Mucosa of descending colon (tissue), 3 donors: Measurements from ENCODE around the gene PRDM16. TPM values are rescaled to one million over a fixed set of nuclear protein-coding genes. Genes with fewer than 3 reads are reported as not detected.

ENCODE experiments used
- ATAC-seq: fragments of 200-7000 bp; cut with Tn5 transposase; one replicate; pipeline ENCODE4 v1.9.1; 2020; ENCODE audit warnings: mild to moderate bottlenecking, moderate library complexity
- DNase-seq, 3 donors: peaks; one replicate each; pipeline ENCODE4 v3.0.0-alpha.2; 2020
- H3K36me3 ChIP-seq: fragments of 200-600 bp; one replicate; pipeline ENCODE4 v1.8.0; 2021; ENCODE audit warnings: low read depth, mild to moderate bottlenecking
- H3K4me1 ChIP-seq: fragments of 200-600 bp; one replicate; pipeline ENCODE4 v1.8.0; 2021; ENCODE audit warnings: low read depth, mild to moderate bottlenecking
- H3K4me3 ChIP-seq: fragments of 200-600 bp; one replicate; pipeline ENCODE4 v1.8.0; 2021; ENCODE audit warnings: mild to moderate bottlenecking
- H3K9me3 ChIP-seq: fragments of 200-600 bp; one replicate; pipeline ENCODE4 v1.8.0; 2021; ENCODE audit warnings: mild to moderate bottlenecking
- intact Hi-C, 2 donors: fragments of 100-400 bp; cut with DNase I in 1 of 2; cut with micrococcal nuclease in 1 of 2; formaldehyde crosslinking; loops; one replicate each; pipeline versions ENCODE4 v1.11.0 to v1.11.1; 2022; cut with DNase I, micrococcal nuclease
- total RNA-seq, 3 donors: library from RNA; stranded (reverse); fragmentation: NEBNext Ultra II Directional in 2 of 3; extraction: Animal tissue kit (Norgen Biotek cat#: 25700) in 2 of 3; gene quantifications; one replicate each; pipeline versions ENCODE4 v1.2.1 to v1.2.4, GENCODE V29; 2021 to 2023
- TF ChIP-seq, protein P1 (sequence below): fragments of 200-600 bp; IDR thresholded peaks from one replicate; pipeline ENCODE4 v1.8.0; 2022; ENCODE audit warnings: antibody characterized with exemption, mild to moderate bottlenecking
- donor health status: DM: no; HTN: no; CAD: no; lungs with moderate emphysema.
- donor health status: DM: no; HTN: no; CAD: no.
- donor health status: DM: no; HTN: yes; CAD: no.

Gene PRDM16
- total RNA-seq, 3 donors from 2014 or later: 1.6 to 2.5 (median 2.4) TPM

DNA sequence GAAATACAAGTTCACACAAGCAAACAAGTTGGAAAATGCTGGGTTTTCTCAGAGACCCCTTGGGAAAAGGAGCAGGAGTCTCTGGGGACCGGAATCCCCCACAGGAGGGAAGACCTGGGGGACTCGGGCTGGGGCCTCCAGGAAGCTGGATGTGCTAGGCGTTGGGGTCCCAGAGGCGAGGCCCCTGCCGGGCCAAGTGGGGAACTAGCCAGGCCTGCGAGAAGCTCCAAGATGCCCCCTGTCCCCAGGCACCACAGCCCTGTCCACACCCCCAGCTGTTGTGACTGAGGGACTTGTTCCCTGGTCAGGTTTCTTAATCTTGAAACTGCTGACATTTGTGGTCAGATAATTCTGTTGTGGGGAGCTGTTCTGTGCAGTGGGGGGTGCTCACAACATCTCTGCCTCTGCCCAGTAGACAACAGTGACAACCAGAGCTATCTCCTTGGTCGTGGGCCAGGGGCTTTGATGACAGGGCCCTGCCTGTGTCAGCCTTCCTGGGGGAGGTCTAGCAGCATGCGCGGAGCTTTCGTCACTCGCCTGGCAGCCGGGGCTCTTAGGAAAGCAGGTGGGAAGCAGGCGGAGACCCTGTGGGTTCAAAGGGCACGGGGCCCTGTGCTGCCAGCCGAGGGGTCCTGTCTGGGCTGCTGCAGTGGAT lies 259.1 kb downstream of the PRDM16 start:
- TF ChIP-seq, protein P1, sequence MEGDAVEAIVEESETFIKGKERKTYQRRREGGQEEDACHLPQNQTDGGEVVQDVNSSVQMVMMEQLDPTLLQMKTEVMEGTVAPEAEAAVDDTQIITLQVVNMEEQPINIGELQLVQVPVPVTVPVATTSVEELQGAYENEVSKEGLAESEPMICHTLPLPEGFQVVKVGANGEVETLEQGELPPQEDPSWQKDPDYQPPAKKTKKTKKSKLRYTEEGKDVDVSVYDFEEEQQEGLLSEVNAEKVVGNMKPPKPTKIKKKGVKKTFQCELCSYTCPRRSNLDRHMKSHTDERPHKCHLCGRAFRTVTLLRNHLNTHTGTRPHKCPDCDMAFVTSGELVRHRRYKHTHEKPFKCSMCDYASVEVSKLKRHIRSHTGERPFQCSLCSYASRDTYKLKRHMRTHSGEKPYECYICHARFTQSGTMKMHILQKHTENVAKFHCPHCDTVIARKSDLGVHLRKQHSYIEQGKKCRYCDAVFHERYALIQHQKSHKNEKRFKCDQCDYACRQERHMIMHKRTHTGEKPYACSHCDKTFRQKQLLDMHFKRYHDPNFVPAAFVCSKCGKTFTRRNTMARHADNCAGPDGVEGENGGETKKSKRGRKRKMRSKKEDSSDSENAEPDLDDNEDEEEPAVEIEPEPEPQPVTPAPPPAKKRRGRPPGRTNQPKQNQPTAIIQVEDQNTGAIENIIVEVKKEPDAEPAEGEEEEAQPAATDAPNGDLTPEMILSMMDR: no peak
- no peak for DNase-seq
- Histone ChIP-seq H3K4me1 (peaks cover 7% of the 10 kb centered on the region), H3K4me3 (no peak overlapping the region), H3K36me3 (no peaks in the 10 kb centered on the region), H3K9me3 (no peaks in the 10 kb centered on the region)
- ATAC-seq: no peak
- intact Hi-C loops: no loop called here

- ATAC-seq (no peak), DNase-seq (no peak)
- no peak overlapping the region for H3K4me3 ChIP-seq
- H3K4me1 ChIP-seq: no peaks in the 10 kb centered on the region
- TF ChIP-seq, protein P1: no peak
- H3K9me3 ChIP-seq: no peaks in the 10 kb centered on the region
- intact Hi-C loops: no loop called here
- H3K36me3 ChIP-seq: no peaks in the 10 kb centered on the region
These were observed 260.8 kb downstream of the PRDM16 start for GRCh38 chr1:3329640-3330281.

GRCh38 chr1:3330771-3331245 lies 261.8 kb downstream of the PRDM16 start:
- Histone ChIP-seq H3K4me1 (no peaks in the 10 kb centered on the region), H3K4me3 (no peak overlapping the region), H3K9me3 (no peaks in the 10 kb centered on the region), H3K36me3 (no peaks in the 10 kb centered on the region)
- intact Hi-C loops: no loop called here
- TF ChIP-seq, protein P1: no peak
- no peak for ATAC-seq
- DNase-seq: no peak

GRCh38 chr1:3331564-3331963 lies 262.6 kb downstream of the PRDM16 start:
- ATAC-seq (no peak), DNase-seq (no peak)
- Histone ChIP-seq H3K4me3 (no peak overlapping the region), H3K4me1 (no peaks in the 10 kb centered on the region), H3K36me3 (no peaks in the 10 kb centered on the region), H3K9me3 (no peaks in the 10 kb centered on the region)
- TF ChIP-seq, protein P1: no peak
- intact Hi-C loops: no loop called here

GRCh38 chr1:3332043-3332442 lies 263.0 kb downstream of the PRDM16 start:
- TF ChIP-seq, protein P1: no peak
- H3K4me3 ChIP-seq: no peak overlapping the region
- no peak for ATAC-seq
- H3K36me3 ChIP-seq: no peaks in the 10 kb centered on the region
- no peak for DNase-seq
- H3K4me1 ChIP-seq: no peaks in the 10 kb centered on the region
- intact Hi-C loops: no loop called here
- no peaks in the 10 kb centered on the region for H3K9me3 ChIP-seq
